SU-DHL-6 (cell line): ENCODE results near the gene CASK.

Experiments
- H2AFZ ChIP-seq: fragments of 200-600 bp; sonication (generic); 2 replicates; pipeline ENCODE4 v1.6.1; 2014; ENCODE audit warnings: low read depth, mild to moderate bottlenecking, moderate library complexity, mixed read lengths, antibody characterized with exemption, low read length; ENCODE audit not compliant: severe bottlenecking
- H3F3A ChIP-seq: fragments of 200-600 bp; shearing (Covaris generic); 2 replicates; pipeline ENCODE4 v1.6.0; 2016; ENCODE audit warnings: antibody characterized with exemption, mild to moderate bottlenecking; ENCODE audit not compliant: insufficient read depth
- H3K27ac ChIP-seq: fragments of 200-600 bp; sonication (generic); 2 replicates; pipeline ENCODE4 v1.5.1; 2016; ENCODE audit warnings: low read depth, mild to moderate bottlenecking, low read length, moderate library complexity, mixed read lengths
- H3K27me3 ChIP-seq: fragments of 200-600 bp; sonication (generic), shearing (Covaris generic); 2 replicates; pipeline ENCODE4 v1.6.0; 2014; ENCODE audit warnings: mild to moderate bottlenecking, low read length
- H3K36me3 ChIP-seq: fragments of 200-600 bp; sonication (generic); 2 replicates; pipeline ENCODE4 v1.6.1; 2014; ENCODE audit warnings: mild to moderate bottlenecking, low read length, mixed read lengths
- H3K4me2 ChIP-seq: fragments of 300-600, 200-600 bp; shearing (Covaris generic), sonication (generic); 2 replicates; pipeline ENCODE4 v1.6.0; 2014; ENCODE audit warnings: low read length, low read depth, mild to moderate bottlenecking; ENCODE audit not compliant: poor library complexity, severe bottlenecking
- H3K4me3 ChIP-seq: fragments of 200-600 bp; sonication (generic); 2 replicates; pipeline ENCODE4 v1.5.1; 2014; ENCODE audit warnings: antibody characterized with exemption, low read length, mild to moderate bottlenecking, mixed read lengths; ENCODE audit not compliant: insufficient read depth, poor library complexity, severe bottlenecking
- H3K79me2 ChIP-seq: fragments of 200-600 bp; sonication (generic); 2 replicates; pipeline ENCODE4 v1.6.1; 2014; ENCODE audit warnings: mild to moderate bottlenecking, low read length, moderate library complexity; ENCODE audit not compliant: insufficient read depth
- H3K9ac ChIP-seq: fragments of 200-600 bp; sonication (generic); 2 replicates; pipeline ENCODE4 v1.7.0; 2014; ENCODE audit warnings: mild to moderate bottlenecking, low read length
- H3K9me2 ChIP-seq: fragments of 200-600 bp; sonication (generic); replicated peaks from 2 replicates; pipeline ENCODE4 v1.6.1; 2014; ENCODE audit warnings: low read length; ENCODE audit not compliant: insufficient read depth
- H3K9me3 ChIP-seq: fragments of 200-600 bp; sonication (generic); 2 replicates; pipeline ENCODE4 v1.6.1; 2014; ENCODE audit warnings: low read length, mixed read lengths; ENCODE audit not compliant: insufficient read depth
- H4K20me1 ChIP-seq: fragments of 200-600 bp; sonication (generic); 2 replicates; pipeline ENCODE4 v1.6.1; 2014; ENCODE audit warnings: low read depth, mild to moderate bottlenecking, antibody characterized with exemption, low read length, moderate library complexity, mixed read lengths
- EZH2phosphoT487 ChIP-seq: fragments of 200-600 bp; sonication (generic), shearing (Covaris generic); conservative IDR thresholded peaks from 2 replicates; pipeline ENCODE4 v1.6.1; 2018; ENCODE audit warnings: mild to moderate bottlenecking, antibody characterized with exemption, low read length, moderate library complexity, mixed read lengths
- TF ChIP-seq, protein P1 (sequence below): fragments of 200-600 bp; sonication (generic); IDR thresholded peaks from one replicate; pipeline ENCODE4 v1.5.1; 2017; ENCODE audit warnings: antibody characterized with exemption, mild to moderate bottlenecking, low read length, moderate library complexity; ENCODE audit not compliant: insufficient read depth, poor library complexity, severe bottlenecking

The CASK gene

DNA sequence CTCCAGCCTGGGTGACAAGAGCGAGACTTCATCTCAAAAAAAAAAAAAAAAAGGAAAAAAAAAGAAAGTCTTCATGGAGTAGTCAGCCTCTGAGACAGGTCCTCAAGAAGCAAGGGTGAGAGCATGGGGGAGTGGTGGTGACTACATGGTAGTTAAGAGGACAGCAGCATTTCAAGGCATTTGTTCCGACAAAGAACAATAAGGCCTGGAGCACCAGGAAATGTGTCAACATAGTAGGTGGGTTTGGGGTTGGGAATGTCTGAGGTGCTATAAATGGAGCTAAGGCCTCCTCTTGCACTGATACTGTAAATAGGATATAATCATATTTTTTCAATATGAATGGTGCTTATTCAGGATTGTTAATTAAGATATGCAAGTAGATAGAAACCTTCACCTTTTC is 165.0 kb downstream of the CASK start:
- Histone ChIP-seq H3K27ac (no peak overlapping the region), H3K9me3 (no peaks in the 10 kb centered on the region), H3K36me3 (no peaks in the 10 kb centered on the region), H3K9me2 (no peaks in the 10 kb centered on the region), H3K9ac (no peak overlapping the region), H3K27me3 (no peaks in the 10 kb centered on the region), H4K20me1 (no peaks in the 10 kb centered on the region), H3K79me2 (no peaks in the 10 kb centered on the region), H2AFZ (no peak overlapping the region), H3F3A (no peaks in the 10 kb centered on the region), H3K4me3 (no peak overlapping the region), H3K4me2 (no peak overlapping the region)
- TF ChIP-seq EZH2phosphoT487, result no peak
- TF ChIP-seq, protein P1, sequence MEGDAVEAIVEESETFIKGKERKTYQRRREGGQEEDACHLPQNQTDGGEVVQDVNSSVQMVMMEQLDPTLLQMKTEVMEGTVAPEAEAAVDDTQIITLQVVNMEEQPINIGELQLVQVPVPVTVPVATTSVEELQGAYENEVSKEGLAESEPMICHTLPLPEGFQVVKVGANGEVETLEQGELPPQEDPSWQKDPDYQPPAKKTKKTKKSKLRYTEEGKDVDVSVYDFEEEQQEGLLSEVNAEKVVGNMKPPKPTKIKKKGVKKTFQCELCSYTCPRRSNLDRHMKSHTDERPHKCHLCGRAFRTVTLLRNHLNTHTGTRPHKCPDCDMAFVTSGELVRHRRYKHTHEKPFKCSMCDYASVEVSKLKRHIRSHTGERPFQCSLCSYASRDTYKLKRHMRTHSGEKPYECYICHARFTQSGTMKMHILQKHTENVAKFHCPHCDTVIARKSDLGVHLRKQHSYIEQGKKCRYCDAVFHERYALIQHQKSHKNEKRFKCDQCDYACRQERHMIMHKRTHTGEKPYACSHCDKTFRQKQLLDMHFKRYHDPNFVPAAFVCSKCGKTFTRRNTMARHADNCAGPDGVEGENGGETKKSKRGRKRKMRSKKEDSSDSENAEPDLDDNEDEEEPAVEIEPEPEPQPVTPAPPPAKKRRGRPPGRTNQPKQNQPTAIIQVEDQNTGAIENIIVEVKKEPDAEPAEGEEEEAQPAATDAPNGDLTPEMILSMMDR, result no peak

DNA sequence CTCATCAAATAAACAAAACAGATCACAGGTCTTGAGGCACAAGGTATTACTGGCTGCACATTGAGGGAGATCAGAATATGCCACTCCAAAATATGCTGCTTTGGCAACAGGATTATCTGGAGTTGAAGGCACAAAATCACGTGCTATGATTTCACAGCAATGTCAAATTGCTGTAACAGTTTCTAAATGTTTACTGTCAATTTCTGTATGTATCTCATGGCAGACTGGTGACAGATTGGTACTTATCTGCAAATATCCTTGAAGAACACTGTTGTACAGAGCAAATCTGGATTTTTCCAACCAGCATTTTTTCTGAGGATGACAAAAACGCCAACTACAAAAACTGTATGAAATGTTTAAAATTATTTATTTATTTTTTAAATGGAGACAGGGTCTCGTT is 172.6 kb downstream of the CASK start:
- TF ChIP-seq EZH2phosphoT487, result no peak
- TF ChIP-seq, protein P1, result no peak
- Histone ChIP-seq H3F3A (no peaks in the 10 kb centered on the region), H3K9me2 (no peaks in the 10 kb centered on the region), H3K79me2 (no peaks in the 10 kb centered on the region), H3K27me3 (no peaks in the 10 kb centered on the region), H3K9me3 (no peaks in the 10 kb centered on the region), H3K9ac (no peak overlapping the region), H3K4me3 (no peak overlapping the region), H4K20me1 (no peaks in the 10 kb centered on the region), H3K4me2 (no peak overlapping the region), H3K27ac (no peak overlapping the region), H2AFZ (no peak overlapping the region), H3K36me3 (no peaks in the 10 kb centered on the region)

DNA sequence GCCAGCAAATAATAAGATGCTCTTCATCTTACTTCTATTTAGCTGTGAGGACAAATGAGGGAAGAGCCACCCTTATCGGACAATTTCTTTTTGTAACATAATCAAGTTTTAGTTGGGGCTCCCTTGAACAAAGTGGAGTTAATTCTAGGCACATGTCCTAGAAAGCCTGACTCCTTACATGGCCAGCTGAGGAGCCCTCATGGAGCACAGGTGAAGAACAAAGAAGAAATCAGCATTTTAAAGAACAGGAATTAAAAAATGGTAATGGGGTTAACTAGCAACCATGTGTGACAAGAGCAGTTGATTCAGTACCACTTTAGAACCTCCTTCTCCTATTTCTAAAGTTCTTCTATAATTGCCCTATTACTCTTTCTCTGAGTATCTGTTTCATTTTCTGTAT is 183.5 kb downstream of the CASK start:
- Histone ChIP-seq H3K4me3 (no peak overlapping the region), H3K27me3 (no peaks in the 10 kb centered on the region), H3K9me2 (no peaks in the 10 kb centered on the region), H2AFZ (no peak overlapping the region), H3K9me3 (no peaks in the 10 kb centered on the region), H4K20me1 (no peaks in the 10 kb centered on the region), H3K4me2 (no peak overlapping the region), H3K27ac (no peak overlapping the region), H3K79me2 (no peaks in the 10 kb centered on the region), H3K36me3 (no peaks in the 10 kb centered on the region), H3K9ac (no peak overlapping the region), H3F3A (peaks cover under 1% of the 10 kb centered on the region; the same call in 1 of the 2 replicates)
- TF ChIP-seq EZH2phosphoT487, result no peak
- TF ChIP-seq, protein P1, result no peak
